ENCODE measurements around the gene NIP7.
"Not testable (repeated sequence)": the region's sequence is repeated elsewhere in the genome, so short reads cannot be mapped to it uniquely, and the experiment has no call there.

The NIP7 gene

GRCh38 chr16:69339289-69340094, at the start of gene NIP7, which contains the start of gene COG8:
TSS of gene NIP7 (plus strand) at chr16:69339772. CDS start at chr16:69339830, 58 bp downstream.
TSS of gene COG8 (minus strand) at chr16:69339564. CDS start at chr16:69339552, 12 bp downstream.
- peak within 1 kb of the TSS; percentile 97 for H3K4me3 ChIP-seq (replicated peaks; ENCODE audit: low read depth, low read length)
- TF ChIP-seq CTCF (IDR thresholded peaks at IDR 0.05; ENCODE audit: low read length, missing control alignments) = peak; percentile 79
- peak; percentile 99 for DNase-seq (ENCODE audit: low read depth)

GRCh38 chr16:69291657-69292056, 47.9 kb upstream of the NIP7 start:
- not testable (repeated sequence) for DNase-seq (ENCODE audit: low read depth); H3K4me3 ChIP-seq (replicated peaks; ENCODE audit: low read depth, low read length)

GRCh38 chr16:69293401-69293800, 46.2 kb upstream of the NIP7 start:
- no peak for DNase-seq (ENCODE audit: low read depth)
- H3K4me3 ChIP-seq (replicated peaks; ENCODE audit: low read depth, low read length) = no peak overlapping the region
- no peak for TF ChIP-seq CTCF (IDR thresholded peaks at IDR 0.05; ENCODE audit: low read length, missing control alignments)

GRCh38 chr16:69294051-69294450, 45.5 kb upstream of the NIP7 start:
- no peak for TF ChIP-seq CTCF (IDR thresholded peaks at IDR 0.05; ENCODE audit: low read length, missing control alignments)
- no peak overlapping the region for H3K4me3 ChIP-seq (replicated peaks; ENCODE audit: low read depth, low read length)
- DNase-seq (ENCODE audit: low read depth) = no peak

GRCh38 chr16:69296771-69297170, 42.8 kb upstream of the NIP7 start:
- not testable (repeated sequence) for DNase-seq (ENCODE audit: low read depth); H3K4me3 ChIP-seq (replicated peaks; ENCODE audit: low read depth, low read length)

- H3K4me3 ChIP-seq (replicated peaks; ENCODE audit: low read depth, low read length) = no peak overlapping the region
- no peak for DNase-seq (ENCODE audit: low read depth)
- TF ChIP-seq CTCF (IDR thresholded peaks at IDR 0.05; ENCODE audit: low read length, missing control alignments) = no peak
These were observed 41.3 kb upstream of the NIP7 start for GRCh38 chr16:69298261-69298660.

- TF ChIP-seq CTCF (IDR thresholded peaks at IDR 0.05; ENCODE audit: low read length, missing control alignments) = no peak
- no peak overlapping the region for H3K4me3 ChIP-seq (replicated peaks; ENCODE audit: low read depth, low read length)
- DNase-seq (ENCODE audit: low read depth) = no peak
These were observed 38.4 kb upstream of the NIP7 start for GRCh38 chr16:69301187-69301586.

GRCh38 chr16:69301861-69302260, 37.7 kb upstream of the NIP7 start:
- H3K4me3 ChIP-seq (replicated peaks; ENCODE audit: low read depth, low read length) = no peak overlapping the region
- DNase-seq (ENCODE audit: low read depth) = no peak
- TF ChIP-seq CTCF (IDR thresholded peaks at IDR 0.05; ENCODE audit: low read length, missing control alignments) = no peak
